ENCODE results near the gene SH3YL1.

SH3YL1 gene

GRCh38 chr2:169741-170140 is 94.1 kb downstream of the SH3YL1 start:
- Histone ChIP-seq H3K36me3 (ENCODE audit: low read length) (no peaks in the 10 kb centered on the region), H3F3A (ENCODE audit: insufficient read depth) (no peaks in the 10 kb centered on the region), H4K20me1 (ENCODE audit: low read depth, low read length) (no peaks in the 10 kb centered on the region), H3K27ac (ENCODE audit: low read depth, low read length) (no peak overlapping the region), H3K79me2 (ENCODE audit: insufficient read depth, low read length) (no peaks in the 10 kb centered on the region), H3K4me2 (ENCODE audit: low read depth, low read length, poor library complexity, severe bottlenecking) (no peak overlapping the region), H3K4me3 (ENCODE audit: insufficient read depth, low read length, poor library complexity, severe bottlenecking) (no peak overlapping the region), H3K9ac (ENCODE audit: low read length) (no peak overlapping the region), H3K9me3 (ENCODE audit: insufficient read depth, low read length) (no peaks in the 10 kb centered on the region), H3K9me2 (replicated peaks; ENCODE audit: insufficient read depth, low read length) (no peaks in the 10 kb centered on the region), H3K27me3 (ENCODE audit: low read length) (no peaks in the 10 kb centered on the region), H2AFZ (ENCODE audit: low read depth, low read length, severe bottlenecking) (no peak overlapping the region)
- TF ChIP-seq, protein P1, sequence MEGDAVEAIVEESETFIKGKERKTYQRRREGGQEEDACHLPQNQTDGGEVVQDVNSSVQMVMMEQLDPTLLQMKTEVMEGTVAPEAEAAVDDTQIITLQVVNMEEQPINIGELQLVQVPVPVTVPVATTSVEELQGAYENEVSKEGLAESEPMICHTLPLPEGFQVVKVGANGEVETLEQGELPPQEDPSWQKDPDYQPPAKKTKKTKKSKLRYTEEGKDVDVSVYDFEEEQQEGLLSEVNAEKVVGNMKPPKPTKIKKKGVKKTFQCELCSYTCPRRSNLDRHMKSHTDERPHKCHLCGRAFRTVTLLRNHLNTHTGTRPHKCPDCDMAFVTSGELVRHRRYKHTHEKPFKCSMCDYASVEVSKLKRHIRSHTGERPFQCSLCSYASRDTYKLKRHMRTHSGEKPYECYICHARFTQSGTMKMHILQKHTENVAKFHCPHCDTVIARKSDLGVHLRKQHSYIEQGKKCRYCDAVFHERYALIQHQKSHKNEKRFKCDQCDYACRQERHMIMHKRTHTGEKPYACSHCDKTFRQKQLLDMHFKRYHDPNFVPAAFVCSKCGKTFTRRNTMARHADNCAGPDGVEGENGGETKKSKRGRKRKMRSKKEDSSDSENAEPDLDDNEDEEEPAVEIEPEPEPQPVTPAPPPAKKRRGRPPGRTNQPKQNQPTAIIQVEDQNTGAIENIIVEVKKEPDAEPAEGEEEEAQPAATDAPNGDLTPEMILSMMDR (IDR thresholded peaks at IDR 0.05; ENCODE audit: insufficient read depth, low read length, poor library complexity, severe bottlenecking): no peak
- no peak for TF ChIP-seq EZH2phosphoT487 (conservative IDR thresholded peaks at IDR 0.05; ENCODE audit: low read length)

All from SU-DHL-6 (cell line).